H1 (cell line): ENCODE measurements around the gene SVIL. TPM values are rescaled to one million over a fixed set of nuclear protein-coding genes. Genes with fewer than 3 reads are reported as not detected.

Experiments
- CTCF ChIA-PET: fragments of 300-600 bp; sonication (Branson Sonifier 250); formaldehyde crosslinking; loops from one replicate; lab custom pipeline; 2021; ENCODE audit not compliant: partially characterized antibody; lab: Charles Lee
- POLR2A ChIA-PET: fragments of 300-600 bp; sonication (Branson Sonifier 250); formaldehyde crosslinking; loops from one replicate; lab custom pipeline; 2021; ENCODE audit warnings: inconsistent platforms; ENCODE audit not compliant: partially characterized antibody; lab: Charles Lee
- DNase-seq, 2 experiments: peaks; one replicate each; pipeline versions ENCODE4 v3.0.0 to v3.0.0-alpha.2; 2010 to 2022; ENCODE audit warnings: low spot score in 2 of 2, low read depth in 1 of 2, mixed read lengths in 1 of 2
- FAIRE-seq: peaks from 2 replicates; lab custom pipeline; 2011; peaks lifted over from hg19 to GRCh38; lab: Jason Lieb, UNC
- H2AFZ ChIP-seq: 2 replicates; pipeline ENCODE4 v1.8.1; 2012; ENCODE audit warnings: low read length, inconsistent platforms
- H2AK5ac ChIP-seq: 2 replicates; pipeline ENCODE4 v1.6.1; 2013; ENCODE audit warnings: low read depth, low read length
- H2BK120ac ChIP-seq: replicated peaks from 2 replicates; pipeline ENCODE3; 2013; ENCODE audit warnings: low read depth, low read length, inconsistent platforms
- H2BK12ac ChIP-seq: 2 replicates; pipeline ENCODE4 v1.6.1; 2013; ENCODE audit warnings: low read depth, low read length
- H2BK15ac ChIP-seq: 2 replicates; pipeline ENCODE4 v1.6.1; 2013; ENCODE audit warnings: low read length
- H2BK20ac ChIP-seq: 2 replicates; pipeline ENCODE4 v1.6.1; 2013; ENCODE audit warnings: low read length
- H2BK5ac ChIP-seq: 2 replicates; pipeline ENCODE4 v1.6.1; 2013; ENCODE audit warnings: low read depth, low read length
- H3K14ac ChIP-seq: 2 replicates; pipeline ENCODE4 v1.6.1; 2013; ENCODE audit warnings: inconsistent platforms; ENCODE audit not compliant: insufficient read length
- H3K18ac ChIP-seq: 2 replicates; pipeline ENCODE4 v1.6.1; 2013; ENCODE audit warnings: low read length; ENCODE audit errors: extremely low read depth
- H3K23ac ChIP-seq: 2 replicates; pipeline ENCODE4 v1.6.1; 2013; ENCODE audit warnings: inconsistent platforms; ENCODE audit not compliant: insufficient read length
- H3K23me2 ChIP-seq: 2 replicates; pipeline ENCODE4 v1.6.1; 2013; ENCODE audit warnings: low read depth, low read length
- H3K27ac ChIP-seq: 2 replicates; pipeline ENCODE4 v1.6.1; 2011; ENCODE audit warnings: low read depth, low read length, inconsistent platforms
- H3K27me3 ChIP-seq, 4 experiments: replicated peaks in 1 of 4; 1 replicate in 1 of 4; 2 replicates in 3 of 4; pipeline versions ENCODE4 v1.6.1 to v1.8.1; 2011 to 2013; ENCODE audit warnings: low read length in 3 of 4, mild to moderate bottlenecking in 3 of 4, inconsistent platforms in 2 of 4, mixed read lengths in 2 of 4, moderate library complexity in 1 of 4; ENCODE audit not compliant: control insufficient read depth in 3 of 4, insufficient read depth in 3 of 4; ENCODE audit errors: extremely low read depth in 1 of 4
- H3K36me3 ChIP-seq, 4 experiments: 2 replicates each; pipeline versions ENCODE4 v1.6.1 to v1.8.1; 2011 to 2013; ENCODE audit warnings: mild to moderate bottlenecking in 4 of 4, low read length in 3 of 4, moderate library complexity in 2 of 4, control low read depth in 1 of 4, inconsistent platforms in 1 of 4; ENCODE audit not compliant: insufficient read depth in 4 of 4, control insufficient read depth in 2 of 4
- H3K4ac ChIP-seq: replicated peaks from 2 replicates; pipeline ENCODE3; 2013; ENCODE audit warnings: low read length, low read depth, mixed read lengths, inconsistent platforms; ENCODE audit not compliant: insufficient read length
- H3K4me1 ChIP-seq, 4 experiments: replicated peaks in 1 of 4; 1 replicate in 1 of 4; 2 replicates in 3 of 4; pipeline versions ENCODE4 v1.6.1 to v1.8.1; 2011 to 2013; ENCODE audit warnings: low read length in 3 of 4, inconsistent platforms in 2 of 4, mixed read lengths in 1 of 4; ENCODE audit not compliant: insufficient read depth in 4 of 4, control insufficient read depth in 3 of 4
- H3K4me2 ChIP-seq, 2 experiments: 2 replicates each; pipeline versions ENCODE4 v1.6.1 to v1.8.1; 2011 to 2013; ENCODE audit warnings: low read depth in 2 of 2, low read length in 2 of 2, control low read depth in 1 of 2, inconsistent platforms in 1 of 2, mild to moderate bottlenecking in 1 of 2; ENCODE audit not compliant: insufficient read depth in 1 of 2
- H3K4me3 ChIP-seq, 4 experiments: fragments of 200-600, 300-600 bp in 1 of 4; sonication (generic), shearing (Covaris generic), sonication (Bioruptor Twin) in 1 of 4; 2 replicates each; pipeline versions ENCODE4 v1.5.1 to v1.8.1; 2011 to 2016; ENCODE audit warnings: low read length in 4 of 4, low read depth in 3 of 4, control low read depth in 2 of 4, inconsistent platforms in 2 of 4, mild to moderate bottlenecking in 2 of 4, mixed read lengths in 1 of 4, moderate library complexity in 1 of 4; ENCODE audit not compliant: insufficient read depth in 2 of 4; ENCODE audit errors: extremely low read depth in 1 of 4
- H3K56ac ChIP-seq: replicated peaks from 2 replicates; pipeline ENCODE3; 2013; ENCODE audit warnings: low read depth, mild to moderate bottlenecking, mixed read lengths, low read length, inconsistent platforms; ENCODE audit not compliant: insufficient read length
- H3K79me1 ChIP-seq: 2 replicates; pipeline ENCODE4 v1.6.1; 2013; ENCODE audit warnings: low read depth, low read length, control low read depth
- H3K79me2 ChIP-seq, 2 experiments: 2 replicates each; pipeline versions ENCODE4 v1.6.1 to v1.8.1; 2012 to 2013; ENCODE audit warnings: low read length in 2 of 2, mild to moderate bottlenecking in 2 of 2, inconsistent platforms in 1 of 2; ENCODE audit not compliant: insufficient read depth in 2 of 2, control insufficient read depth in 1 of 2
- H3K9ac ChIP-seq, 4 experiments: replicated peaks in 1 of 4; 1 replicate in 1 of 4; 2 replicates in 3 of 4; pipeline versions ENCODE4 v1.6.1 to v1.8.1; 2011 to 2013; ENCODE audit warnings: low read depth in 3 of 4, low read length in 3 of 4, control low read depth in 2 of 4, mild to moderate bottlenecking in 2 of 4, moderate library complexity in 2 of 4, inconsistent platforms in 1 of 4; ENCODE audit errors: extremely low read depth in 1 of 4
- H3K9me3 ChIP-seq, 2 experiments: 2 replicates each; pipeline versions ENCODE4 v1.6.1 to v1.8.1; 2012 to 2013; ENCODE audit warnings: mild to moderate bottlenecking in 2 of 2, moderate library complexity in 2 of 2, control low read depth in 1 of 2, inconsistent platforms in 1 of 2, low read depth in 1 of 2, low read length in 1 of 2, mixed read lengths in 1 of 2; ENCODE audit not compliant: insufficient read depth in 2 of 2
- H4K20me1 ChIP-seq, 2 experiments: replicated peaks in 1 of 2; 2 replicates each; pipeline versions ENCODE3 to v1.8.1; 2011 to 2013; ENCODE audit warnings: inconsistent platforms in 2 of 2, low read length in 2 of 2, mild to moderate bottlenecking in 1 of 2; ENCODE audit not compliant: insufficient read depth in 2 of 2, control insufficient read depth in 1 of 2
- H4K5ac ChIP-seq: 2 replicates; pipeline ENCODE4 v1.6.1; 2013; ENCODE audit warnings: low read length, low read depth, mixed read lengths, inconsistent platforms; ENCODE audit not compliant: insufficient read length
- H4K8ac ChIP-seq: 2 replicates; pipeline ENCODE4 v1.8.0; 2013; ENCODE audit warnings: mild to moderate bottlenecking, moderate library complexity, low read length, inconsistent platforms; ENCODE audit not compliant: insufficient read depth; ENCODE audit errors: extremely low read depth
- H4K91ac ChIP-seq: replicated peaks from 2 replicates; pipeline ENCODE3; 2013; ENCODE audit warnings: low read length, mixed read lengths, inconsistent platforms; ENCODE audit not compliant: insufficient read length
- BACH1 ChIP-seq: IDR thresholded peaks from 2 replicates; pipeline ENCODE4 v1.6.1; 2012; ENCODE audit warnings: low read length, improper control_type of control experiment
- CHD1 ChIP-seq: IDR thresholded peaks from 2 replicates; pipeline ENCODE4 v1.6.1; 2012; ENCODE audit warnings: low read depth, low read length, improper control_type of control experiment
- CHD2 ChIP-seq: IDR thresholded peaks from 2 replicates; pipeline ENCODE4 v1.6.1; 2012; ENCODE audit warnings: low read length, improper control_type of control experiment
- CTCF ChIP-seq, 3 experiments: IDR thresholded peaks; 1 replicate in 2 of 3; 2 replicates in 1 of 3; pipeline versions ENCODE4 v1.5.1 to v1.6.1; 2011; ENCODE audit warnings: low read length in 3 of 3, mild to moderate bottlenecking in 3 of 3, inconsistent platforms in 2 of 3, low read depth in 1 of 3, moderate library complexity in 1 of 3; ENCODE audit not compliant: insufficient read depth in 1 of 3; ENCODE audit errors: control extremely low read depth in 1 of 3
- KDM1A ChIP-seq: fragments of 200-600, 300-600 bp; sonication (generic); IDR thresholded peaks from 2 replicates; pipeline ENCODE4 v1.7.1; 2016; ENCODE audit warnings: mild to moderate bottlenecking, low read length, borderline replicate concordance
- POLR2A ChIP-seq, 2 experiments: IDR thresholded peaks; 1 replicate in 1 of 2; 2 replicates in 1 of 2; pipeline ENCODE4 v1.6.1; 2011; ENCODE audit warnings: low read depth in 2 of 2, low read length in 2 of 2, mild to moderate bottlenecking in 2 of 2; ENCODE audit errors: control extremely low read depth in 1 of 2
- POLR2AphosphoS5 ChIP-seq: IDR thresholded peaks from 2 replicates; pipeline ENCODE4 v1.6.1; 2011; ENCODE audit warnings: low read depth, low read length
- POU5F1 ChIP-seq: IDR thresholded peaks from 2 replicates; pipeline ENCODE4 v1.6.1; 2011; ENCODE audit warnings: low read depth, mild to moderate bottlenecking, low read length, moderate library complexity
- SIN3A ChIP-seq, 2 experiments: IDR thresholded peaks in 1 of 2; conservative IDR thresholded peaks in 1 of 2; 2 replicates each; pipeline ENCODE4 v1.6.1; 2011 to 2012; ENCODE audit warnings: low read length in 2 of 2, improper control_type of control experiment in 1 of 2, low read depth in 1 of 2, mild to moderate bottlenecking in 1 of 2
- TAF7 ChIP-seq: optimal IDR thresholded peaks from 2 replicates; pipeline ENCODE3; 2011; ENCODE audit warnings: low read depth, mild to moderate bottlenecking, inconsistent platforms, low read length, moderate library complexity, borderline replicate concordance
- USF2 ChIP-seq: IDR thresholded peaks from 2 replicates; pipeline ENCODE4 v1.6.1; 2011; ENCODE audit warnings: low read length, improper control_type of control experiment
- WGBS, 2 experiments: shearing (Covaris generic) in 1 of 2; methylation state at CpG; one replicate each; pipeline versions ENCODE4 v1.1.6 to v1.1.7; 2013 to 2015; ENCODE audit warnings: low lambda C conversion rate in 2 of 2, mixed read lengths in 2 of 2, inconsistent platforms in 1 of 2, low coverage in 1 of 2, missing lambda C conversion rate in 1 of 2; ENCODE audit not compliant: insufficient replicate concordance in 2 of 2, insufficient coverage in 1 of 2, insufficient read length in 1 of 2; ENCODE audit errors: extremely low coverage in 1 of 2, missing lambda C conversion rate in 1 of 2; 5-methylcytosine and 5-hydroxymethylcytosine counted together
- polyA plus RNA-seq, 7 experiments: library from polyadenylated mRNA; depleted of rRNA in 3 of 7; stranded (reverse) in 5 of 7; unstranded in 2 of 7; fragments of >200 nt in 5 of 7; fragments of 200-250 nt in 2 of 7; gene quantifications; 1 replicate in 5 of 7; 2 replicates in 1 of 7; 4 replicates in 1 of 7; pipeline versions ENCODE4 v1.2.1 to v1.2.3, GENCODE V29; 2011 to 2013; ENCODE audit warnings: missing spikeins in 2 of 7, mixed read lengths in 2 of 7
- total RNA-seq: library from RNA; stranded (reverse); fragmentation: NEBNext Ultra II Directional; extraction: Animal tissue kit (Norgen Biotek cat#: 25700); gene quantifications from 2 replicates; pipeline ENCODE4 v1.2.1, GENCODE V29; 2021

SVIL gene
- total and polyA plus RNA-seq, 2 of the 8 experiments (the other 6 are each of a cell fraction or from before 2014, with no cell fraction given), result 4.7 to 15.4 TPM

- Histone ChIP-seq H2BK20ac (no peak overlapping the region), H3K9ac (no peak overlapping the region), H2BK5ac (no peak overlapping the region), H3K4ac (no peak overlapping the region), H3K56ac (no peak overlapping the region), H2BK12ac (no peak overlapping the region), H3K4me2 (no peak overlapping the region), H3K23ac (no peak overlapping the region), H3K4me3 (no peak overlapping the region), H3K14ac (no peak overlapping the region), H3K4me1 (no peaks in the 10 kb centered on the region; a peak in 1 of 7 replicates), H3K23me2 (no peaks in the 10 kb centered on the region), H2AFZ (no peak overlapping the region), H4K8ac (no peak overlapping the region), H3K27ac (no peak overlapping the region), H4K5ac (no peak overlapping the region), H3K18ac (no peak overlapping the region), H3K27me3 (no peaks in the 10 kb centered on the region), H2AK5ac (no peak overlapping the region), H3K36me3 (peaks cover 0 to 2% (median 0%) of the 10 kb centered on the region in 4 experiments; a peak in 1 of 8 replicates), H4K20me1 (no peaks in the 10 kb centered on the region), H4K91ac (no peak overlapping the region), H3K9me3 (no peaks in the 10 kb centered on the region), H2BK15ac (no peak overlapping the region), H2BK120ac (no peak overlapping the region), H3K79me1 (no peaks in the 10 kb centered on the region), H3K79me2 (no peaks in the 10 kb centered on the region)
- ChIA-PET POLR2A (no interaction called here), CTCF (interaction anchor here (1.8 kb wide), 1 partner anchor 9 kb away, joined by 6 read pairs; no protein-coding TSS in a partner anchor)
- FAIRE-seq (no peak), DNase-seq (no peak)
- 76% methylated on average over 4 of the region's 4 CpGs; no CpG with 5 or more reads in 1 of the 2 experiments for WGBS, 2 experiments
- TF ChIP-seq CHD1 (no peak), SIN3A (conservative IDR thresholded peaks at IDR 0.05 in 1 of 2, IDR thresholded peaks at IDR 0.05 in 1 of 2; ENCODE audit: low read depth in 1 of 2, low read length in 2 of 2) (no peak), POLR2A (IDR thresholded peaks at IDR 0.05; ENCODE audit: control extremely low read depth in 1 of 2, low read depth in 2 of 2, low read length in 2 of 2) (no peak), POU5F1 (no peak), POLR2AphosphoS5 (no peak), BACH1 (no peak), USF2 (no peak), TAF7 (no peak), CTCF (IDR thresholded peaks at IDR 0.05; ENCODE audit: control extremely low read depth in 1 of 3, insufficient read depth in 1 of 3, low read depth in 1 of 3, low read length in 3 of 3) (no peak), CHD2 (no peak), KDM1A (no peak)
Measured at GRCh38 chr10:29454250-29454649, 180.5 kb downstream of the SVIL start.
